GM13976 (cell line): ENCODE data around the gene PHACTR4.
"Not testable (repeated sequence)": the region's sequence is repeated elsewhere in the genome, so short reads cannot be mapped to it uniquely, and the experiment has no call there.

Source experiments
- DNase-seq: peaks from one replicate; pipeline ENCODE4 v3.0.0; 2012; ENCODE audit warnings: low spot score
- in situ Hi-C: fragments of 300-500 bp; cut with MboI; formaldehyde crosslinking; loops from one replicate; pipeline ENCODE4 v1.12.0; 2022; ENCODE audit warnings: low sequenced_read_pairs, mixed read lengths, inconsistent platforms; ENCODE audit not compliant: unreplicated experiment
- TF ChIP-seq, protein P1 (sequence below): IDR thresholded peaks from 2 replicates; pipeline ENCODE4 v1.5.1; 2012; ENCODE audit warnings: borderline replicate concordance, mild to moderate bottlenecking; ENCODE audit not compliant: insufficient read depth; ENCODE audit errors: extremely low read depth, missing control alignments, control extremely low read depth

The PHACTR4 gene

DNA sequence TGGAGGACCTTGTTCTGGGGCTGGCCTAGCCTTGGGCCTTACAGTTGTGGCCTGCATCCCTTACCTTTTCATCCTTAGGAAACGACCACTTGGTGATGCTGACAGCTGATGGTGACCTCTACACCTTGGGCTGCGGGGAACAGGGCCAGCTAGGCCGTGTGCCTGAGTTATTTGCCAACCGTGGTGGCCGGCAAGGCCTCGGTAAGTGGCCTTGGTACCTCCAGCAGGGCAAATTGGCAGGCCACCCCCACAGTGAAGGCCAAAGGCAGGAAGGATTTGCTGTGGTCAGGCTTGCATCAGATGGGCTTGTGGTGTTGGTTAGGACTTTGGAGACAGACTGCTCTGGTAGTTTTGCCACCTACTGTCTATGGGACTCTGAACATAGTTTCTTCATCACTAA is 165.6 kb downstream of the PHACTR4 start:
- no peak for DNase-seq
- in situ Hi-C loops, result no loop called here
- TF ChIP-seq, protein P1, sequence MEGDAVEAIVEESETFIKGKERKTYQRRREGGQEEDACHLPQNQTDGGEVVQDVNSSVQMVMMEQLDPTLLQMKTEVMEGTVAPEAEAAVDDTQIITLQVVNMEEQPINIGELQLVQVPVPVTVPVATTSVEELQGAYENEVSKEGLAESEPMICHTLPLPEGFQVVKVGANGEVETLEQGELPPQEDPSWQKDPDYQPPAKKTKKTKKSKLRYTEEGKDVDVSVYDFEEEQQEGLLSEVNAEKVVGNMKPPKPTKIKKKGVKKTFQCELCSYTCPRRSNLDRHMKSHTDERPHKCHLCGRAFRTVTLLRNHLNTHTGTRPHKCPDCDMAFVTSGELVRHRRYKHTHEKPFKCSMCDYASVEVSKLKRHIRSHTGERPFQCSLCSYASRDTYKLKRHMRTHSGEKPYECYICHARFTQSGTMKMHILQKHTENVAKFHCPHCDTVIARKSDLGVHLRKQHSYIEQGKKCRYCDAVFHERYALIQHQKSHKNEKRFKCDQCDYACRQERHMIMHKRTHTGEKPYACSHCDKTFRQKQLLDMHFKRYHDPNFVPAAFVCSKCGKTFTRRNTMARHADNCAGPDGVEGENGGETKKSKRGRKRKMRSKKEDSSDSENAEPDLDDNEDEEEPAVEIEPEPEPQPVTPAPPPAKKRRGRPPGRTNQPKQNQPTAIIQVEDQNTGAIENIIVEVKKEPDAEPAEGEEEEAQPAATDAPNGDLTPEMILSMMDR, result no peak

DNA sequence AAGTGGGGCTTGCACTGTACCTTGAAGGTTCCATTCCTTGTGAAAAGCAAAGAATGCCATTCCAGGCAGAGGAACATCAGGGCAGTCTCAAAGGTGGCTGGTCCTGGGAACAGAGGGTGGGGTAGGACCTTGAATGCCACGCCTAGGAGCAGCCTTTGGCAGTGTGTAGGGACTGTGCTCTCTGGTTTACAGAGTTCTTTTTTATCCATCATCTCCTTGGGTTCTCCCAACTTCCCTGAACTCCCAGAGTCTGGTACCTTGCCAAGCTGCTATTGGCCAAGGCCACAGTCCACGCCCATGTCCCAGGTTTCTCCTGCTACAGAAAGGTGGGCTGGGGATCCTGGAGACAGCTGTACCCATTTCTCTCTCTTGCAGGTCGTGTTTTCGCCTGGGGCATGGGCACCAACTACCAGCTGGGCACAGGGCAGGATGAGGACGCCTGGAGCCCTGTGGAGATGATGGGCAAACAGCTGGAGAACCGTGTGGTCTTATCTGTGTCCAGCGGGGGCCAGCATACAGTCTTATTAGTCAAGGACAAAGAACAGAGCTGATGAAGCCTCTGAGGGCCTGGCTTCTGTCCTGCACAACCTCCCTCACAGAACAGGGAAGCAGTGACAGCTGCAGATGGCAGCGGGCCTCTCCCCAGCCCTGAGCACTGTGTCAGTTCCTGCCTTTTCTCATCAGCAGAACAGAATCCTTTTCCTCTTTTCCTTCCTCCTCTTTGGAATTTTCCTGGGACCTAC is 168.1 kb downstream of the PHACTR4 start:
- no peak for DNase-seq
- TF ChIP-seq, protein P1, result no peak
- in situ Hi-C loops, result no loop called here

DNA sequence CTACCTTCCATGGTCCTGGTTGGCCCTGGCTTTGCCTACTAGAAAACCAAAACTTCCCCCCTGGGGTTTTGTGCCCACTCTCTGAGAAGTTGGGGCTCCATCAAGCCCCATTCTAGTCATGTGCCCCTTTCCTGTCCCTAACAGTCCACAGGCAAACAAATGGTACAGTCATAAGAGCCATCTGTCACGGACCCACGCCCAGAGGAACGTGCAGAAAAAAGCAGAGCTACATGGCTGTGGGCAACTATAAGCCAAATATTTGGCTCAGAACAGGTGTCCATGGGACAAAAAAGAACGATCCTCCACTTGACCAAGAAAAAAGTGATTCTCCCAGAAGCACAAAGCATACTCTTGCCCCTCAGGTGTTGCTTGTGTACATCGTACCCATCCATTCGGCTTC is 168.7 kb downstream of the PHACTR4 start:
- DNase-seq, result no peak
- in situ Hi-C loops, result no loop called here
- TF ChIP-seq, protein P1, result no peak

DNA sequence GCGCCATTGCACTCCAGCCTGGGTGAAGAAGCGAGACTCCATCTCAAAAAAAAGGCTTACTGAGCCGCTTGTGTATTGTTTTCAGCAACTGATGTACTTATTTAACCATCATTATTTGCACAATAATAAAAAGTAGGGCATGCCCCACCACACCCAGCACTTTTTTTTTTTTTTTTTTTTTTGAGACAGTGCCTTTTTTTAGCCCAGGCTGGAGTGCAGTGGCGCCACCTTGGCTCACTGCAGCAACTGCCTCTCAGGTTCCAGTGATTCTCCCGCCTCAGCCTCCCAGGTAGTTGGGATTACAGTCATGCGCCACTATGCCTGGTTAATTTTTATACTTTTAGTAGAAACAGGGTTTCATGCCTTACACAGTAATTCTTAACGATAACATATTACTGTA is 171.1 kb downstream of the PHACTR4 start:
- no peak for DNase-seq
- TF ChIP-seq, protein P1, result no peak
- in situ Hi-C loops, result no loop called here

GRCh38 chr1:28541414-28542015 is 172.0 kb downstream of the PHACTR4 start:
- in situ Hi-C loops, DNase-seq: not testable (repeated sequence)

- in situ Hi-C loops, result no loop called here
- TF ChIP-seq, protein P1, result no peak
- no peak for DNase-seq
These were observed 175.7 kb downstream of the PHACTR4 start for GRCh38 chr1:28545246-28545628.

DNA sequence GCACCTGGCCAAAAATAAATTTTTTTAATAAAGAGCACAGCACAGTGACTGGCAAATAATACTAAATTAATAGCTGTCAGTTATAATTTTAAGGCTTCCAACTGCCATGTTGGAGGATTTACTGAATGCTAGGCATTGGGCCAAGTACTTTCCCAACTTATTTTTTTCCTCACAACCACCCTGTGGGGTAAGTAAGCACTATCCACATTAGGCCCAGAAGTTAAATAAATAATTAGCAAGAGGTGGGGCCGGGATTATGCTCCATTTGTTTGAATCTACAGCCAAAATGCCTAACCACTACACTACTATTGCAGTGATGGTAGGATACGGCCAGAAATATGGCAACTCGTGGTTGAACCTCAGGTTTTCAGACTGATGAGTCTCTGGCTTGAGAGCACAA is 178.8 kb downstream of the PHACTR4 start:
- TF ChIP-seq, protein P1, result no peak
- in situ Hi-C loops, result no loop called here
- no peak for DNase-seq
